HepG2 (cell line): Measurements from ENCODE around the gene PSMB3. TPM values are rescaled to one million over a fixed set of nuclear protein-coding genes. Genes with fewer than 3 reads are reported as not detected.
A peak's percentile ranks its signal among the peaks of the same experiment; 100 is the strongest.

Experiments
- BRD4 ChIP-seq: sonication (generic); formaldehyde crosslinking; IDR thresholded peaks from 2 replicates; pipeline ENCODE4 v1.4.0; 2020; ENCODE audit warnings: missing genetic modification reagents
- ELF4 ChIP-seq: sonication (generic); formaldehyde crosslinking; IDR thresholded peaks from 2 replicates; pipeline ENCODE4 v1.5.0; 2020; ENCODE audit warnings: missing genetic modification reagents, mild to moderate bottlenecking, moderate library complexity, borderline replicate concordance
- EZH2 ChIP-seq: conservative IDR thresholded peaks from 2 replicates; pipeline ENCODE4 v1.6.1; 2012; ENCODE audit warnings: mild to moderate bottlenecking, low read depth, low read length, moderate library complexity
- HDAC1 ChIP-seq: sonication (generic); formaldehyde crosslinking; IDR thresholded peaks from 2 replicates; pipeline ENCODE4 v1.5.1; 2020; ENCODE audit warnings: mild to moderate bottlenecking, missing genetic modification reagents
- HDAC2 ChIP-seq: sonication (generic); formaldehyde crosslinking; IDR thresholded peaks from 2 replicates; pipeline ENCODE4 v1.4.0; 2020; ENCODE audit warnings: missing genetic modification reagents
- HNF4G ChIP-seq, 2 experiments: sonication (generic) in 1 of 2; formaldehyde crosslinking in 1 of 2; IDR thresholded peaks; 2 replicates each; pipeline versions ENCODE4 v1.4.0 to v1.6.1; 2011 to 2020; ENCODE audit warnings: borderline replicate concordance in 2 of 2, low read depth in 2 of 2, mild to moderate bottlenecking in 2 of 2, low read length in 1 of 2, missing genetic modification reagents in 1 of 2, moderate library complexity in 1 of 2
- ISL2 ChIP-seq: sonication (generic); formaldehyde crosslinking; IDR thresholded peaks from 2 replicates; pipeline ENCODE4 v1.5.0; 2020; ENCODE audit warnings: missing genetic modification reagents
- MED13 ChIP-seq: sonication (generic); formaldehyde crosslinking; IDR thresholded peaks from 2 replicates; pipeline ENCODE4 v1.5.0; 2020; ENCODE audit warnings: missing genetic modification reagents
- MYNN ChIP-seq: sonication (generic); formaldehyde crosslinking; IDR thresholded peaks from 2 replicates; pipeline ENCODE4 v1.4.0; 2020; ENCODE audit warnings: mild to moderate bottlenecking, low read depth, missing genetic modification reagents
- NCOA5 ChIP-seq: sonication (generic); formaldehyde crosslinking; IDR thresholded peaks from 2 replicates; pipeline ENCODE4 v1.4.0; 2020; ENCODE audit warnings: missing genetic modification reagents
- NKX3-1 ChIP-seq: sonication (generic); formaldehyde crosslinking; IDR thresholded peaks from 2 replicates; pipeline ENCODE4 v1.5.0; 2020; ENCODE audit warnings: missing genetic modification reagents
- PHF5A ChIP-seq: IDR thresholded peaks from one replicate; pipeline ENCODE4 v1.6.1; 2018; ENCODE audit warnings: low read depth, missing genetic modification reagents; ENCODE audit not compliant: unreplicated experiment
- RNF2 ChIP-seq: fragments of 450-650 bp; conservative IDR thresholded peaks from 2 replicates; pipeline ENCODE4 v1.6.1; 2016; ENCODE audit warnings: low read depth
- TAF1 ChIP-seq: sonication (generic); formaldehyde crosslinking; IDR thresholded peaks from 2 replicates; pipeline ENCODE4 v1.4.0; 2020; ENCODE audit warnings: missing genetic modification reagents
- TBP ChIP-seq: sonication (generic); formaldehyde crosslinking; IDR thresholded peaks from 2 replicates; pipeline ENCODE4 v1.5.0; 2020; ENCODE audit warnings: missing genetic modification reagents
- TOPORS ChIP-seq: sonication (generic); formaldehyde crosslinking; IDR thresholded peaks from 2 replicates; pipeline ENCODE4 v1.8.0; 2023; ENCODE audit warnings: mild to moderate bottlenecking, missing genetic modification reagents
- ZBTB8A ChIP-seq: sonication (generic); formaldehyde crosslinking; IDR thresholded peaks from 2 replicates; pipeline ENCODE4 v1.4.0; 2020; ENCODE audit warnings: mild to moderate bottlenecking, low read depth, missing genetic modification reagents, borderline replicate concordance
- ZMYM3 ChIP-seq: sonication (generic); formaldehyde crosslinking; IDR thresholded peaks from 2 replicates; pipeline ENCODE4 v1.5.1; 2020; ENCODE audit warnings: mild to moderate bottlenecking, missing genetic modification reagents
- ZNF180 ChIP-seq: sonication (generic); formaldehyde crosslinking; IDR thresholded peaks from 2 replicates; pipeline ENCODE4 v1.4.0; 2020; ENCODE audit warnings: low read depth, missing genetic modification reagents, borderline replicate concordance
- ZNF224 ChIP-seq: sonication (generic); formaldehyde crosslinking; IDR thresholded peaks from 2 replicates; pipeline ENCODE4 v1.5.0; 2020; ENCODE audit warnings: mild to moderate bottlenecking, missing genetic modification reagents
- ZNF543 ChIP-seq: sonication (generic); formaldehyde crosslinking; IDR thresholded peaks from 2 replicates; pipeline ENCODE4 v1.4.0; 2020; ENCODE audit warnings: mild to moderate bottlenecking, missing genetic modification reagents
- ZNF660 ChIP-seq: sonication (generic); formaldehyde crosslinking; IDR thresholded peaks from 2 replicates; pipeline ENCODE4 v1.5.1; 2020; ENCODE audit warnings: mild to moderate bottlenecking, low read depth, missing genetic modification reagents, borderline replicate concordance
- ZNF737 ChIP-seq: sonication (generic); formaldehyde crosslinking; IDR thresholded peaks from 2 replicates; pipeline ENCODE4 v1.5.0; 2020; ENCODE audit warnings: missing genetic modification reagents, mild to moderate bottlenecking, borderline replicate concordance
- polyA plus RNA-seq, 8 experiments: library from polyadenylated mRNA; depleted of rRNA in 3 of 8; stranded (reverse) in 7 of 8; unstranded in 1 of 8; fragments of >200 nt; fragmentation: Illumina TruSeq in 4 of 8; extraction: Trizol in 4 of 8; gene quantifications; 2 replicates each; pipeline versions ENCODE4 v1.2.1 to v1.2.3, GENCODE V29; 2011 to 2016; ENCODE audit warnings: low read depth in 4 of 8, missing spikeins in 1 of 8, mixed read lengths in 1 of 8; ENCODE audit not compliant: insufficient read depth in 1 of 8
- total RNA-seq, 5 experiments: library from RNA; depleted of rRNA; stranded (reverse); fragments of >200 nt; fragmentation: Illumina TruSeq; extraction: Trizol; gene quantifications; 2 replicates each; pipeline ENCODE4 v1.2.3, GENCODE V29; 2016; ENCODE audit warnings: low read depth in 1 of 5
- TF ChIP-seq, protein P1 (sequence below): sonication (generic); formaldehyde crosslinking; IDR thresholded peaks from 2 replicates; pipeline ENCODE4 v1.5.1; 2020; ENCODE audit warnings: missing genetic modification reagents, mild to moderate bottlenecking, borderline replicate concordance
- TF ChIP-seq, protein P2 (sequence below): sonication (generic); formaldehyde crosslinking; IDR thresholded peaks from 2 replicates; pipeline ENCODE4 v1.8.1; 2023; ENCODE audit warnings: mild to moderate bottlenecking, missing genetic modification reagents
- TF ChIP-seq, protein P3 (sequence below): sonication (generic); formaldehyde crosslinking; IDR thresholded peaks from 2 replicates; pipeline ENCODE4 v1.4.0; 2020; ENCODE audit warnings: missing genetic modification reagents
- TF ChIP-seq, protein P4 (sequence below): sonication (generic); formaldehyde crosslinking; IDR thresholded peaks from 2 replicates; pipeline ENCODE4 v1.8.1; 2023; ENCODE audit warnings: mild to moderate bottlenecking, moderate library complexity, missing genetic modification reagents

PSMB3 gene
- total and polyA plus RNA-seq, 2 of the 13 experiments (the other 11 are each of a cell fraction or from before 2014, with no cell fraction given) = 366 to 517 TPM

DNA sequence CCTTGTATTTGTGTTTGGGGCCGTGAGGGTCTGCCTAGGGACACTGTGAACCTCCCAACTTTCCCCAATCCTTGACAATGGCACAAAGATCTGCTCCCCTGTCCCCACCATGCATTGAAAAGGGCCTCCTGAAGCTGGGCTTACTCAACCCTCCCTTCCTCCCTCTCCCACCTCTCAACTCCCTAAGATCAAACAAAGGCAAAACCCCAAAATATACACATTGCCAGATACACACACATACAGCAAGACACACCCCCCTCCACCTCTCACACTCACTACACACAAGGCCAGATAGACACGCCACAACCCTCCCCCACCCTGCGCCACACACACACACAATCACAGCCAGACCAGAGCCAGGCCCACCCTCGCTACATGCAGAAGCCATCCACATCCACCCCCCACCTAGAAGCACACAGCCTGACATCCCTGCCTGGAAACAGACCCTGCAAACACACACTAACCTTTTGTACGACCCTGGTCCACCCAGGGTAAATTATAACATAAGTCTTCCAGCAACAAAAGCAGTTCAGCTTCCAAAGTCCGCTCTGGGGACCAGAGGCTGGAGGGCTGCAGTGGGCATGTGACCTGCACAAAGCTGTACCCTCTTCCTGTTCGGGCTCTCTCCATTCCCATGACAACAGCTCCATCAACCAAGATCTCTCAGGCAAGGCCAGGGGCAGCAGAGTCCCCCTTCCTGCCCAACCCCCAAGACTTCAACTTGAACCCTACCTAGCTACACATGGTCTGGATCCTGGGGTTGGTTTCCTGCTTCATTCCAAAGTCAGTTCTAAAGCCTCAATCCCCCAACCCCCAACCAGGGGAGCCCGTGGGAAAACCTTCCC lies 6.3 kb upstream of the PSMB3 start (continued):
- TF ChIP-seq ZNF224 (CRISPR knock-in tag) (no peak; the same call in 1 of the 2 replicates), ZBTB8A (CRISPR knock-in tag) (no peak), TOPORS (CRISPR knock-in tag) (no peak; the same call in 1 of the 2 replicates), RNF2 (no peak), ZNF737 (no peak), NCOA5 (no peak), TBP (no peak), MYNN (CRISPR knock-in tag) (0 out of 2 replicates have a peak, but pooled peaks have one; percentile 3), BRD4 (0 out of 2 replicates have a peak, but pooled peaks have one; percentile 18), HNF4G (IDR thresholded peaks at IDR 0.05; ENCODE audit: borderline replicate concordance, low read depth, low read length) (peak; percentile 93), HNF4G (CRISPR knock-in tag; IDR thresholded peaks at IDR 0.05; ENCODE audit: borderline replicate concordance, low read depth) (peak; percentile 87; the same call in 1 of the 2 replicates), EZH2 (no peak), HDAC2 (CRISPR knock-in tag) (peak; percentile 92), ZMYM3 (CRISPR knock-in tag) (peak; percentile 25; the same call in 1 of the 2 replicates), MED13 (CRISPR knock-in tag) (peak; percentile 52; the same call in 1 of the 2 replicates), ELF4 (no peak), TAF1 (peak; percentile 32; the same call in 1 of the 2 replicates), ZNF543 (CRISPR knock-in tag) (no peak), ZNF180 (CRISPR knock-in tag) (no peak), HDAC1 (CRISPR knock-in tag) (peak; percentile 91), NKX3-1 (CRISPR knock-in tag) (no peak), PHF5A (CRISPR knock-in tag) (peak; percentile 92), ISL2 (CRISPR knock-in tag) (peak; percentile 44; the same call in 1 of the 2 replicates), ZNF660 (CRISPR knock-in tag) (no peak)
- TF ChIP-seq, protein P1, sequence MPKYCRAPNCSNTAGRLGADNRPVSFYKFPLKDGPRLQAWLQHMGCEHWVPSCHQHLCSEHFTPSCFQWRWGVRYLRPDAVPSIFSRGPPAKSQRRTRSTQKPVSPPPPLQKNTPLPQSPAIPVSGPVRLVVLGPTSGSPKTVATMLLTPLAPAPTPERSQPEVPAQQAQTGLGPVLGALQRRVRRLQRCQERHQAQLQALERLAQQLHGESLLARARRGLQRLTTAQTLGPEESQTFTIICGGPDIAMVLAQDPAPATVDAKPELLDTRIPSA (CRISPR knock-in tag) = no peak
- TF ChIP-seq, protein P2, sequence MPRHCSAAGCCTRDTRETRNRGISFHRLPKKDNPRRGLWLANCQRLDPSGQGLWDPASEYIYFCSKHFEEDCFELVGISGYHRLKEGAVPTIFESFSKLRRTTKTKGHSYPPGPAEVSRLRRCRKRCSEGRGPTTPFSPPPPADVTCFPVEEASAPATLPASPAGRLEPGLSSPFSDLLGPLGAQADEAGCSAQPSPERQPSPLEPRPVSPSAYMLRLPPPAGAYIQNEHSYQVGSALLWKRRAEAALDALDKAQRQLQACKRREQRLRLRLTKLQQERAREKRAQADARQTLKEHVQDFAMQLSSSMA (CRISPR knock-in tag) = no peak
- TF ChIP-seq, protein P3, sequence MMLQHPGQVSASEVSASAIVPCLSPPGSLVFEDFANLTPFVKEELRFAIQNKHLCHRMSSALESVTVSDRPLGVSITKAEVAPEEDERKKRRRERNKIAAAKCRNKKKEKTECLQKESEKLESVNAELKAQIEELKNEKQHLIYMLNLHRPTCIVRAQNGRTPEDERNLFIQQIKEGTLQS (CRISPR knock-in tag) = no peak
- TF ChIP-seq, protein P4, sequence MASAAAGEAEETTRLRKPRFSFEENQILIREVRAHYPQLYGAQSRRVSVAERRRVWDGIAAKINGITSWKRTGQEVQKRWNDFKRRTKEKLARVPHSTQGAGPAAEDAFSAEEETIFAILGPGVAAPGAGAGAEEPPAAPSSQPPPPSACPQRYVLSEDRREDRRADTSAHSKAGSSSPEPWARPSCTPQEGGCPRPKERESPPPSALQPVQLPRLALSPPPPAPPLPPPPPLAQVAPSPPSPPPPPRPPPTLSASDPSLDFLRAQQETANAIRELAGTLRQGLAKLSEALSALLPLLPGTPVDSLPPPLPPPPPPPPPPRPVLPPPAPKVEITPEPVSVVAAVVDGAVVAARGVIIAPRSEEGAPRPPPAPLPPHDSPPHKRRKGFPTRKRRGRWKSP (CRISPR knock-in tag) = no peak
